Measurements from ENCODE around the gene PLXNA1.

The PLXNA1 gene

DNA sequence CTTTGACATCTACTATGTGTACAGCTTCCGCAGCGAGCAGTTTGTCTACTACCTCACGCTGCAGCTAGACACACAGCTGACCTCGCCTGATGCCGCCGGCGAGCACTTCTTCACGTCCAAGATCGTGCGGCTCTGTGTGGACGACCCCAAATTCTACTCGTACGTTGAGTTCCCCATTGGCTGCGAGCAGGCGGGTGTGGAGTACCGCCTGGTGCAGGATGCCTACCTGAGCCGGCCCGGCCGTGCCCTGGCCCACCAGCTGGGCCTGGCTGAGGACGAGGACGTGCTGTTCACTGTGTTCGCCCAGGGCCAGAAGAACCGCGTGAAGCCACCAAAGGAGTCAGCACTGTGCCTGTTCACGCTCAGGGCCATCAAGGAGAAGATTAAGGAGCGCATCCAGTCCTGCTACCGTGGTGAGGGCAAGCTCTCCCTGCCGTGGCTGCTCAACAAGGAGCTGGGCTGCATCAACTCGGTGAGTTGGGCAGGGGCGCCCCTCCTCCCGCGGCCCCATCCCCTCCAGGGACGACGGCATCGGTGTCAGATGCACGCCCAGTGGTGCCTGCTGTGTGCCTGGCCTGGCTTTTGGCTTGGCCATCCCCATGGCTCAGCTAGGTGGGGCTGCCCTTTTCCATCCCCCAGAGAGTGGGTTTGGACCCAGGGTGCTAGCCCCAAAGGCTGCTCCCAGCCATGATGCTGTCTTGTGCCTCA lies 6.6 kb downstream of the PLXNA1 start:
- no peak for FAIRE-seq

DNA sequence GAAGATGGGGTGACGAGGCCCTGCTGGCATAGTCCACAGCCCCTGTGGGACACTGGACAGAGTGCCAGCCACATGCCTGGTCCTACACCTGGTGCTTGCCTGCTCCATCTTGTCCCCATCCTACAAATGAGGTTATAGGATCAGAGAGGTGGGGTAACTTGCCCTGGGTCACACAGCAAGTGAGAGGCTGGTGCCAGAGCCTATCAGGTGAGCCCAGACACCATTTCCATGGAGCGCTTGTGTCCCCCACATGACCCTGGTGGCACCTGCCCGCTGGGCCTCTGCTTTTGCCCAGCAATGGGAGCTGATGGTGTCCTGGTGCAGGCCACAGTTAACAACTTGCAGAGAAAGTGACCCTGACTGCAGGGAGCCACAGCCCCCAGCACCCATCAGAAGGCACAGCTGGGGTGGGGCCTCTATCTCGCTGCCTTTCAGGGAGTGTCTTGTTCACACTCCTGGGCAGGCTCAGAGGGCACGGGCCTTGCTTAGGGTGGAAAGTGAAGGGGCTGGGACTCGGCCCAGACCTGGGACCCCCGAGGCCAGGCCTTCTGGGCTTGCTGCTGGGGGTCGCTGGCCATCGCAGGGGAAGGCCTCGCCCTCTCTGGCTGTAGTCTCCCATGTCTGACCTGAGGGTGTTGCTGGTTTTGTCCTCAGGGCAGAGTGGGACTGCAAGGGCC lies 7.2 kb downstream of the PLXNA1 start:
- no peak for FAIRE-seq

DNA sequence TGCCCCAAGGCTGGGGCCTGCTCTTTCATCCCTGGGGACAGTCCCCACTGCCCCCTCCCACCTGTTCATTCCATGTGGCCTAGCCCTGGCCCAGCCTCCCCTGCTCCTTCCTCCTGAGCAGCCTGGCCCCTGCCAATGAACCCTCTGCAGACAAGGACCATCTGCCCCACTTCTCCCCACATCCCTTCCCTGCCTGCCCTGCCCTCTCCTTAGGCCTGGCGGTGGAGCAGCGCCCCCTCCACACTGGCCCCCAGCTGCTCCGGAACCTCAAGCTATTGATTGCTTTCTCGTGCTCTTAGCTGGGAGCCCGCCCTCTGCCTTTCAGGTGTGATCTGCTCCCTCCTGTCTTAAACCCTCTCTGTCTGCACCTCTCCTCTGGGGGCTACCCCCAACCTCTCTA lies 8.0 kb downstream of the PLXNA1 start:
- no peak for FAIRE-seq

DNA sequence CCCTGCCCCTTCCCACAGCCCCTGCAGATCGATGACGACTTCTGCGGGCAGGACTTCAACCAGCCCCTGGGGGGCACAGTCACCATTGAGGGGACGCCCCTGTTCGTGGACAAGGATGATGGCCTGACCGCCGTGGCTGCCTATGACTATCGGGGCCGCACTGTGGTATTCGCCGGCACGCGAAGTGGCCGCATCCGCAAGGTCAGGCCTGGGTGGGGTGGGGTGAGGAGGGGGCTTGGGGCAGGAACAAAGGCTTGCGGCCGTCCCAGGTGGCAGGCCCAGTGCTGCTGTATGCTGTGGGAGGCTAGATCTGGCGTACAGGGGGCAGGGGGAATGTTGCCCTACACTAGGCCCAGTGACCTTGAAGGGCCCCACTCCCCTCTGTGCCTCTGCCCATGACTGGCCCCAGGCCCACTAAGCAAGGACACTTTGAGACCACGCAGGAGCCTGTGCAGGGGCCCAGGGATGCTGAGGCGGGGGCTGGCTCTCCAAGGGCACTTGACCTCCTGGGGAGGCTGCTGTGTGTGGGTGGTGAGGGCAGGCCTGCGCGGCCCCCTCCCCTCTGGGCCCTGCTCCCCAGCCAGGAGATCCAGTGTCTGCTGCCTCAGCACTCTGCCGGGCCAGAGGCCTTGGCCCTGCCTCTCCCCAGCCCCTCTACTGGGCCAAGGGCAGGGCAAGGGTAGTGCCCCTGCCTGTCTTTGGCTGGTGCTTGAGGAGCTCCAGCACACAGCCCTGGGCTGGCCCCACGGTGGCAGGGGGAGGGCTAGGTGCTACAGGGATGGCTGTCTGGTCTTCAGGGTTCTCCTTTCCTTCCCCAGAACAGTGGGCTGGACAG lies 8.7 kb downstream of the PLXNA1 start:
- FAIRE-seq, result no peak

DNA sequence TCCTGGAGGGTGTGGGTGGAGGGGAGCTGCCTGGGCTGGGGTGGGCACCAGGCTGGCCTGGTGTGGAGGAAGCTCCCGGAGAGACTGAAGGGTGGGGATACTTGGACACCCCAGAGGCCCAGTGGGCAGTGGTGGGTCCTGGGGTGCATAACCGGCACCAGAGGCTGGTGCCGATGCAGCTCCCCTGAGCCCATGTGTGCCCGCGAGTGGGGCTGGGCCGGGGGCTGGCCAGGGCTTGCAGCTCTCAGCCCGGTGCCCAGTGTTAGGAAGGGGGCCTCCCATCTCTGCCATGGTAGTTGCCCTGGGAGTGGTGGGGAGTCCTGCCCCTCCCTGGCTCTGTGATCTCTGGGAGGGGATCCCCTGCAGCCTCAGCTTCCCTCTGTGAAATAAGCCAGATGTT lies 9.3 kb downstream of the PLXNA1 start:
- FAIRE-seq, result no peak

DNA sequence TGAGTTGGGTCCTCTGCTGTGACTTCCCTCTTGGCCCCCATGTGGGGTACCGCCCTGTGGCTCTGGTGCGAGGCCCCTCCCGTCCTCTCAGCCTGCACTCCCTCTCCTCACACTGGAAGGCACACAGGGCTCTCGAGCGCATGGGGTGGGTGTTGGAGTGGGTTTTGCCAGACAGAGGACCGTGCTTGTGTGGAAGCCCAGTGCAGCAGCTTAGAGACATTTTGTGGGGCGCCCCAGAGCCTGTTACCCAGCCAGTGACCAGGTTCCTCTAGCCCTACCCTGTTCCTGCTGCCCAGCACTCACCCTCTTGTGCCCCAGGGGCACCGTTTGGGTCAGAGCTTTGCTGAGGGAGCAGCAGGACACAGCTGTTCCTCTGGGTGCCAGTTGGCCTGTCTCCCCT lies 9.9 kb downstream of the PLXNA1 start:
- FAIRE-seq, result no peak

DNA sequence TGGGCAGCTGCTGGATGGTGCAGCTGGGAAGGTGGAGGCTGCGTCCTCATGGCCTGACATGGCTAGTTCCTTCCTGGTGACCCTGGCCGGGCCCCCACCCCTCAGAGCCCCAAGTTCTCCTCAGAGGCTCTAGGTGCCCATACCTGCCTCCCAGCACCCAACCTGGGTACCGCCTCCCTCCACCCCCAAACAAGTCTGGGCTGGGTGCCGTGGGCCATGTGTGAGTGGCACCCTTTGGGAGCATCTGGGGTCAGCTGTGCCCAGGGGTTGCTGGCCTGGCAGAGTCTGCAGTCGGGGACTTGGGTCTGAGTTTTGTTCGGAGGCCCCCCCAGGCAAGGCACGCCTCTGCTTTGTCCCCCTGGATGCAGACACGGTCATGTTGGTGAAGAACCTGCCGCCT lies 10.5 kb downstream of the PLXNA1 start:
- no peak for FAIRE-seq

DNA sequence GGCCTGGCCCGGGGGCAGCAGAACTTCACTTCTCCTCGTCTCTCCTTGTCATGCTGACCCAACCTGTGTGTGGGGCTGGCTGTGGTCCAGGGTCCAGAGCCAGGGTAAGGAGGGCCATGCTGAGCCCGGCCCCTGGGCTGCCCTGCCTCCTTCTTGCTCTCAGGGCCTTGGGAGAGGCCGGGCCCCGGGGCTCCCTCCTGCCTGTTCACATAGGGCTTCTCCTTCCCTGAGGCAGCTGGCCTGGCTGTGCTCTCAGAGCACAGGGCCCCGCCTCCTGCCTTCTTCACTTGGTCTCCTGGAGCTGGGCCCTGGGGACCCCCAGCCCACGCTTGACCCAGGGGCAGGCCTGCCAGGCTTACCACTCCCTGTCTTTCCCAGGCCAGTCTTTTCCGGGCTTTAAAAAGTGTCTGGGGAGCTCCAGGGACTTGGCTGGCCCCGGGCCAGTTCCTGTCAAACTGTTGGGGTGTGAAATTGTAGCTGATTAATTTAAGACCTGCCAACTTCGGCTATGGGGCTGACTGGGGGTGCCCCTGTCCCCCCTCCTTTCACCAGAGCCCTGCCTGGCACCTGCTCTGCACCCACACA lies 11.8 kb downstream of the PLXNA1 start:
- no peak for FAIRE-seq

DNA sequence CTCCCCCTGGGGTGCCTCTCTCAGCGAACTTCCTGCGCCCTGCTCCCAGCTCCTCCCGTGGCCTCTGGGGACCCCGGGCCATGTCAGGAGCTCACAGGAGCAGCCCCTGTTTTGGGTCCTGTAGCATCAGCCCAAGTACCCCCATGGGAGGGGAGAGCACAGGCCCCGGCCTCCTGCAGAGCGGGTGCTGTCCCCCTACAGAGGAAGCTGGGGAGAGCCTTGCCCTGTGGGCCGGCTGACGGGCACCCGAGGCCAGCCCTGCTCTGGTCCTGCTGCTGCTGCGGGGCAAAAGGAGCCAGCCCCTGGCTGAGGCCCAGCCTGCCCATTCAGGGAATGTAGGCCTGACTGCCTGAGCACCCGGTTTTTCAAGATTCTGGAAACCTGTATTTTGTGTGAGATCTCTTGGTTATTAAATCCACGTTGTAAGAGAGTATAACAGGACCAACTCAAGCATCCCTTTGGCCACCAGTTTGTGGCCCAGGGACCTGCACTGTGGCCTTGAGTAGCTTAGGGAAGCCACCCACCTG lies 12.4 kb downstream of the PLXNA1 start:
- no peak for FAIRE-seq

DNA sequence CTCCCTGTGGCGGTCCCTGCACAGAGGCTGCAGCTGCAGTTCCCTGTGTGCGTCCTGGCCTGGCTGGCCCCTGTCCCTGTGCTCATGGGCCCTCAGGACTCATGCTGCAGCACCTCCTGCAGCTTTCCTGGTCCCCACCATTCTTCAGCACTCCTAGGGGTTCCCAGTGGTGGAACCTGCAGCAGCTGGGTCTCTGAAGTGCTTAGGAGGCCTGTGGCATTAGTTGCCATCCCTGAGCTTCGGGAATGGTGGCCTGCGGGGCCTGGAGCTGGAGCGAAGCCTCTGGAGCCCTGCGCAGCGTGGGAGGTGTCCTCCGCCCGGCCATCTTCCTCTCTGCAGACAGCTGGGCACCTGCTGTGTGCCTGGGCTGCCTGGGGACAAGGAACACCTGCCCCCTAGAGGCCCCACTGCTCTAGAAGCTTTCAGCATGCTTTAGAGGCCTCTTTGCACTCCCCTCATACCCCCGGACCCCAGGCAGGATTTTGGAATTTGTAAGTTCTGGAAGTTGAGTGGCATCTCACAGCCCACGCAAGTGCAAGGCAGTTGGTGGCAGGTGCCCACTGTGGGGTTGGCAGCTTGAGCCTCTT lies 13.1 kb downstream of the PLXNA1 start:
- FAIRE-seq, result no peak

DNA sequence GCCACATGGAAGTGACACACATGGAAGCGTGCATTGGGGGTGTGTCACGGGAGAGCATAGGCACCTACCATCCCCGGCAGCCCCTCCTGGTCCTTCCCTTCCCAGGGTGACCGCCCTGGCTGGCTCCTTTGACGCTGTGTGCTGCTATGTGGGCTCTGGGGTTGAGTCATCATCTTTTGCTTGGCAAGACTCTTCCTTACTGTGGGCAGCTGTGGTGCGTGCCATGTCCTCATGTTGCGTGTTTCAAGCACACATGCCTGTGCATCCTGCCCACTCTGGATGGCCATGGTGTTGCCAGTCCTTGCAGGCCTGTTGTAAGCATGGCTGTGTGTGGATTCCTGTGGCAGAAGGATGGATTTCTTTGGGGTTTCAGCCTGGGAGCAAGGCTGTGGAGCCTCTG lies 14.0 kb downstream of the PLXNA1 start:
- no peak for FAIRE-seq

DNA sequence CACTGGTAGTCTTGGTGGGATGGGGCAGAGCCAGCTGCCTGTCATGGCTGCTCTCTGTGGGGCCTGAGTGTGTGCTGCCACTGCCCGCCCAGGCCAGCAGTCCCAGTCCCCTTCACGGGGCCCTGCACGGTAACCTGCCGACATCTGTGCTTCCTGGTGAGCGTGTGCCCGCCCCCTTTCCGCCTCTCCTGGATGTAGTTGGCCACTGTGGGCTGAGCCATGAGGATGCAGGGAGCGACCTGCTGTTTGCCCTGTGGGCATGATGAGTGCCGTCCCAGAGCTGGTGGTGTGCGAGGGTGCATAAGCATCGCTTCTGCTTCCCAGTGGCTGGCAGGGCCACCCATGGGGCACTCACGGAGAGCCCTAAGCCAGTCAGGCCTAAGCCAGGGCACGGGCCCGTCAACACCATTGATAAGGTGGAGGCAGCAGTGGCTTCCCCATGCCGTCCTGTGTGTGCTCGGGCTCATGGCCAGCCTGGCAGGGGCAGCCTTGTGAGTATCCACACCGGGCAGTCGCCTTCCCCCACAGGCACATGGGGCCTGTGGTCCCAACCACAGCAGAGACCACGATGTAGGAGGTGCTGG lies 14.6 kb downstream of the PLXNA1 start:
- FAIRE-seq, result no peak

DNA sequence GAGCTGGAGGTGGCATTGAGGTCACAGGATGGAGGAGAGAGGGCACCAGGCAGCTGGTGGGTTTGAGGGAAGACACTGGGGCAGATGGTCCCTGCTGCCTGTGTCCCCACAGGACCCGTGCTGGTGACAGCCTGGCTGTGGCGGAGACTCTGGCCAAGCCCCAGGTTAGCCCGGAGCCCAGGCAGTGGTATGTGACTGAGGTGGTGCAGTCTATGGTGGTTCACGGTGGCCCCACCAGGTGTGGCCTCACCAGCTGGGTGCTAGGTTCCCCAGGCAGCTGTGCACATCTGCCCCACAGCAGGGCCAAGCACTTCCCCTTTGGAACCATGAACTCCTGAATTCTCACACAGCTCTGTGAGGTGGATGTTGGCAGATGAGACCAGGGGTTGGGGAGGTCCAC lies 15.4 kb downstream of the PLXNA1 start:
- no peak for FAIRE-seq

DNA sequence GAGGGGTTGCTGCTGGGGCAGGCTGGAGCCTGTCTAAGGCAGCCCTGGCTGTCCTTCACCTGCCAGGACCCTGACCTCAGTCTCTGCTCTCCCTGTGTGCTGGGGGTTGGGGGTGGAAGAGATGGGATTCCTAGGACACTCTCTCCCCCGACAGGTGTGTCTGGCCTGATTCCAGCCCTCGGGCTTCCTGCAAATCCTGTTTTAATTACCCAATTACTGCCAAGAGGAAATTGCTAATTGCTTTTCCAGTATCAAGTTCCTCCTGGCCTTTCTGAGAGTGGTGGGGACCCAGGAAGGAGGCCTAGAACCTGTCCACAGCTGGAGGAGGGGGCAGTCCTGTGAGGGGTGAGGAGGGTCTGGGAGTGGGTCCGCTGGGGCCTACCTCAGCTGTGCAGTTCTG lies 15.8 kb downstream of the PLXNA1 start:
- no peak for FAIRE-seq

DNA sequence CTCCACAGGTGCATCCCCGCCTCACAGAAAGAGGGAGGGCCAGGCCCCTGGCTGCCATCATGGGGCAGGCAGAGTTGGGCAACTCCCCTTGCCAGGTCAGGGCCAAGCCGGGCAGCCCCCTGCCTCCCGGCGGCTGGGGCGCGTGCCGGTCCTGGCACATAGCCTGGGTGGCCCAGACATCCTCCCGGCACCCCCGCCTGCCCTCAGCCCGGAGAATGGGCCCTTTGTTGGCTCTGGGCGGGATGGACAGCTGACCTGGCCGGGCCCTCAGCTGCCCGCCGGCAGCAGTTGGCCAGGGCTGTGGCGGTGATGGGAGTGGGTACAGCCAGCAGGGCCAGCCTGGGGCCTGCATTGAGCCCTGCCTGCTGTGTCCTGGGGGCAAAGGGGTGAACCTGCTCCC lies 16.5 kb downstream of the PLXNA1 start:
- no peak for FAIRE-seq

DNA sequence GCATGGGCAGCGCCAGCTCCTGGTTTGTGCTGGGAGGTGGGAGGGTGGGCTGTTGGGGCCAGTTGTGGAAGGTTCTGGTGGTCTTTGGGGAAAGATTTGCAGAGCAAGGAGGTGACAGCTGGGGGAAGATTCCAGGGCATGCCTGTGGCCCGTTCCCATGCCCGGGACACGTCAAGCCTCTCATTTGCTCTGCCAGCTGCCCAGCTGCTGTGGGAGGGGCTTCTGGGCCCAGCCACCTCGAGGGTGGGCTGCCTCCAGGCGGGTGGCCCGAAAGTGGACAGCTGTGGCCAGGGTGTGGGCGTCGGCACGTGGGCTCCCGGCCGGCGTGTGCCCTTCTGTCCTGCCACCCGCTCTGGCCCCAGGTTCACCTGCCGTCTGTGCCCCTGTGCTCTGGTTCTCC lies 17.2 kb downstream of the PLXNA1 start:
- no peak for FAIRE-seq

DNA sequence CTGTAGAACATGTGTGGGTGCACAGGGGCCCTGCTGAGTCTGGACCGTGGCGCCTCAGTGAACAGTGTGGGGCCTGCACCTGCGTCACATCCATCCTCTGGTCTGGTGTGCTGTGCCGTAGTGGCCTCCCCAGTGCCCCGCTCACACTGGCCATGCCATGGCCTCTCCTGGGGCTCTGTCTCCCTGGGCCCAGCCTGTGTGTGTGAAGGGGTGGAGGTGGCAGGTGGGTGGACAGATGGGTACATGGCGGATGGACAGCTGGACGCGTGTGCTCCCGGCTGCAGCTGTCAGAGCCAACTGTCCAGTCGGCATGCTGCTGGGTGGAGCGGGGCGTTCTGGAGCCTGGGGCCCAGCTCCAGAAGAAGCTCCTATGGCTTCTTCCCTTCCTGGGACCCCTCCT lies 17.8 kb downstream of the PLXNA1 start:
- no peak for FAIRE-seq

DNA sequence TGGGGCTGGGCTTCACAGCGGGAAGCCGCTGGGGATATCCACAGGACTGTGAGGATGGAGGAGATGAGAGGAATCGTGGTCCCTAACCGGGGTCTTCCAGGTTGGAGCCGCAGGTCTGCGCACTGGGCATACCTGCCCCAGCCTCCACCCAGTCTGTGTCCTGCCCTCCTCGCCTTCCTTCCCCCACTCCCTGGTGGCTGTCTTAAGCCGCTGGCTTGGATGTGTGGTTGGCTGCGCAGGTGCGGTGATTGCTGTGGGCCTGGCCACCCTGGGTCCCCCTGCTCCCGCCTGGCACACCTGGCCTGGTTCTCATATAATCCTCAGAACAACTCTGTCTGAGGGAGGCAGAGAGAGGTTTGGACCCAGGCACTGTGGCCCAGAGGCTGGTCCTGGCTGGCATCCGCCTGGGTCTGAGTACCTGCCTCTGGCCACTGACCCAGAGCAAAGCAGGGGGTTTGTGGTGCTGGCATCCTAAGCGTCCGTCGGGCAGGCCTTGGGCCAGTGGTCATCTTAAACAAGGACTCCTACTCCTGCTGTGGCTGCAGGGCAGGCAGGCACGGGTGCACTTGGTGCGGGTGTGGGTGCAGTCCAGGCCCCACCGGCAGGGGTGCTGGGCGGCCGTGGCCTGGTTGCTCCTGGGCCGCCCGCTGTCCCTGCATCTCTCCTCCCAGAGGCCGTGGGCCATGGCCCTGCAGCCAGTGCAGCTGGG lies 18.7 kb downstream of the PLXNA1 start:
- no peak for FAIRE-seq

DNA sequence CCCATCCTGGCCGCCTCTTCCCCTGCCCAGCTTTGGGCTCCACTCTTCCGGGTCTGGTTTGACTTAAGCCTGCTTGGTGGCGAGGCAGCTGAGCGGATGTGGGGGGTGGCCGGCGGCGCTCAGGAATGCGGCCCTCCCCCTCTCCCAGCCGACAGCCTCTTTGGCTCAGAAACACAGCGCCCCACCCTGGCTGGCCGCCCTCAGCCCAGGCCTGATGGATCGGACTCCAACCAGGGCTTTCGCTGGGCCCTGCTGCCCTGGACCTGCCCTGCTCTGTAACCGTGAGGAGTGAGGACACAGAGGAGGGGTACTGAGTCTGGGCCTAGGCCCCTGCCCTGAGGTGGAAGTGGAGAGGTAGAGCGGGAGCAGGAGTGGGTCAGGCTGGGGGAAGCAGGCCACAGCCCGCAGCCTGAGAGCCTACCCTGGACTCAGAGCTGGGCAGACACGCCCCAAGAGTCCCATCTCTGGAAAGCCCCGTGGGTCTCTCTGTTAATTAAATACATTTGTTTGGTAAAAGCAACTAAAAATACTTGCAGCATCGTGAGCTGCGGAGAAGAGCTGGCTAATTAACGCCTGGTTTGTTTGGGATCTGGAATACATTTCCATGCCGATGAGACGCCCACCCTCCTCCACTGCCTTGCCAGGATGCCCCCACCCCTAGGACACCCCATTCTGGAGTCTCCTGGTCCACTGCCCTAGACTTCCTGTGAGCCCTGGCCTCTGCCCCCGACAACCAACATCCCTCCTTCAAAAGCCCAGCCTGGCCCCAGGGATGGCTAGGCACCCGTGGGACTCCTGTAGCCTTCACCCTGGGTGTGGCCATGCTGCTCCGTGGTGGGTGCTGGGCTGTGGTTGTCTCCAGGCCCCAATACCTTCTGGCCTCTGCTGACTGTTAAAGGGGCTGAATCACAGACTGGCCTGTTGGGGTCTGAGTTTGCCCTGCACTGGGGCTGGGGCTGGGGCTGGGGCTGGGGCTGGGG lies 19.6 kb downstream of the PLXNA1 start:
- FAIRE-seq, result no peak

DNA sequence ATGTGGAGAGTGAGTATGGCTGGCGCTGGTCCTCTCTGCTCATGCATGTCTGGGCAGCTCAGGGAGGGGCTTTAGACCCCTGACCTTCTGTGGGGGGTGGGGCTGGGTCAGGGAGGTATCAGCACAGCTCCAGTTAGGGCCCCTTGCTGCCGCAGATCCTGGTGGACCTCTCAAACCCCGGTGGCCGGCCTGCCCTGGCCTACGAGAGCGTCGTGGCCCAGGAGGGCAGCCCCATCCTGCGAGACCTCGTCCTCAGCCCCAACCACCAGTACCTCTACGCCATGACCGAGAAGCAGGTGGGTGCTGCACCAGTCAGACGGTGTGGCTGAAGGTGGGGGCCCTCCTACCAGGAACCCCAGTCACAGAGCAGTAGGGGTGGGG lies 20.2 kb downstream of the PLXNA1 start:
- FAIRE-seq, result no peak

Data from TTC549 (cell line).